Adrenal gland (tissue), 5 donors: Measurements from ENCODE around the gene ADARB2.

Experiments
- POLR2A ChIP-seq, 2 donors: fragments of 450-650 bp; IDR thresholded peaks; one replicate each; pipeline ENCODE4 v1.6.1; 2017; ENCODE audit warnings: antibody characterized with exemption in 2 of 2, mild to moderate bottlenecking in 2 of 2, moderate library complexity in 1 of 2
- TF ChIP-seq, protein P1 (sequence below), 6 experiments: fragments of 450-650 bp in 4 of 6; fragments of 200-600 bp in 2 of 6; sonication (generic) in 1 of 6; IDR thresholded peaks; 1 replicate in 5 of 6; 2 replicates in 1 of 6; pipeline versions ENCODE4 v1.5.1 to v1.8.0; 2016 to 2021; ENCODE audit warnings: antibody characterized with exemption in 6 of 6, mild to moderate bottlenecking in 2 of 6, moderate library complexity in 1 of 6
- donor health status: DM: no; HTN: no; CAD: no.

DNA sequence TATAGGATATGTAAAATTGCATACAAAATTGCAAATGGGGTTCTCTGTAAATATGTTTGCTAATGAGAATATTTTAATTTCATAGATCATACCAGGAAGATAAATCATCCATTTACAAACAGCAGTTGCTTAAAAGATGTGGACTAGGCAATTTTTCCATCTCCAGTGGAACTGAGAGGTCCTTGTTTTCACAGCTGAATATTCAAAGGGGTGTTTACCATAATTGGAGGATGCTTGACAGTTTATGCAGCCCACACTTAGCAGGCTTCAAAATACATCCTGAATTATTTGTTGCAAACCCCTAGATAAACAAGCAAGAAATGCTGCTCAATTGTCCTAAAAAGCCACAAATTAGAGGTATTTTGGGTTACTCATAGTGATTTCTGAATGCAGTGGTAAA, 69.9 kb downstream of the ADARB2 start:
- TF ChIP-seq, protein P1, sequence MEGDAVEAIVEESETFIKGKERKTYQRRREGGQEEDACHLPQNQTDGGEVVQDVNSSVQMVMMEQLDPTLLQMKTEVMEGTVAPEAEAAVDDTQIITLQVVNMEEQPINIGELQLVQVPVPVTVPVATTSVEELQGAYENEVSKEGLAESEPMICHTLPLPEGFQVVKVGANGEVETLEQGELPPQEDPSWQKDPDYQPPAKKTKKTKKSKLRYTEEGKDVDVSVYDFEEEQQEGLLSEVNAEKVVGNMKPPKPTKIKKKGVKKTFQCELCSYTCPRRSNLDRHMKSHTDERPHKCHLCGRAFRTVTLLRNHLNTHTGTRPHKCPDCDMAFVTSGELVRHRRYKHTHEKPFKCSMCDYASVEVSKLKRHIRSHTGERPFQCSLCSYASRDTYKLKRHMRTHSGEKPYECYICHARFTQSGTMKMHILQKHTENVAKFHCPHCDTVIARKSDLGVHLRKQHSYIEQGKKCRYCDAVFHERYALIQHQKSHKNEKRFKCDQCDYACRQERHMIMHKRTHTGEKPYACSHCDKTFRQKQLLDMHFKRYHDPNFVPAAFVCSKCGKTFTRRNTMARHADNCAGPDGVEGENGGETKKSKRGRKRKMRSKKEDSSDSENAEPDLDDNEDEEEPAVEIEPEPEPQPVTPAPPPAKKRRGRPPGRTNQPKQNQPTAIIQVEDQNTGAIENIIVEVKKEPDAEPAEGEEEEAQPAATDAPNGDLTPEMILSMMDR (IDR thresholded peaks at IDR 0.05): no peak
- TF ChIP-seq POLR2A (IDR thresholded peaks at IDR 0.05): no peak
